NCI-H1436 (cell line): ENCODE measurements around the gene MCTP2.

Experiments used
- DNase-seq: peaks from one replicate; lab custom pipeline; 2025; lab: John Stamatoyannopoulos, UW

MCTP2 gene

GRCh38 chr15:94353488-94353820, 122.1 kb downstream of the MCTP2 start:
- DNase-seq = no peak

- no peak for DNase-seq
Observed at GRCh38 chr15:94354655-94355054, 123.3 kb downstream of the MCTP2 start.

- DNase-seq = no peak
Observed at GRCh38 chr15:94359716-94360115, 128.4 kb downstream of the MCTP2 start.

GRCh38 chr15:94360251-94360685, 128.9 kb downstream of the MCTP2 start:
- DNase-seq = no peak

GRCh38 chr15:94362385-94363092, 131.2 kb downstream of the MCTP2 start:
- no peak for DNase-seq

- no peak for DNase-seq
Observed at GRCh38 chr15:94363382-94363781, 132.0 kb downstream of the MCTP2 start.

GRCh38 chr15:94366781-94367180, 135.4 kb downstream of the MCTP2 start:
- no peak for DNase-seq

- DNase-seq = no peak
Observed at GRCh38 chr15:94367726-94368535, 136.6 kb downstream of the MCTP2 start.

GRCh38 chr15:94370206-94370935, 139.0 kb downstream of the MCTP2 start:
- no peak for DNase-seq

GRCh38 chr15:94370936-94371285, 139.6 kb downstream of the MCTP2 start:
- DNase-seq = no peak

GRCh38 chr15:94372821-94373220, 141.5 kb downstream of the MCTP2 start:
- no peak for DNase-seq

- no peak for DNase-seq
Observed at GRCh38 chr15:94375997-94376396, 144.6 kb downstream of the MCTP2 start.

GRCh38 chr15:94379986-94380385, 148.6 kb downstream of the MCTP2 start:
- no peak for DNase-seq

GRCh38 chr15:94380798-94381197, 149.4 kb downstream of the MCTP2 start:
- no peak for DNase-seq

GRCh38 chr15:94381384-94381783, 150.0 kb downstream of the MCTP2 start:
- DNase-seq = no peak

- DNase-seq = no peak
Observed at GRCh38 chr15:94383041-94383440, 151.7 kb downstream of the MCTP2 start.

GRCh38 chr15:94383706-94384105, 152.3 kb downstream of the MCTP2 start:
- no peak for DNase-seq

GRCh38 chr15:94385441-94385840, 154.1 kb downstream of the MCTP2 start:
- DNase-seq = no peak

- no peak for DNase-seq
Observed at GRCh38 chr15:94386351-94386750, 155.0 kb downstream of the MCTP2 start.

- DNase-seq = no peak
Observed at GRCh38 chr15:94387442-94387841, 156.1 kb downstream of the MCTP2 start.

- DNase-seq = no peak
Observed at GRCh38 chr15:94387849-94388441, 156.6 kb downstream of the MCTP2 start.

- no peak for DNase-seq
Observed at GRCh38 chr15:94395640-94396039, 164.3 kb downstream of the MCTP2 start.

GRCh38 chr15:94397337-94397736, 166.0 kb downstream of the MCTP2 start:
- no peak for DNase-seq
